NCI-H2196 treated with DMSO at 0.1 percent for 48 hours (cell line): Measurements from ENCODE around the gene SRC.

ENCODE experiments used
- DNase-seq: peaks from one replicate; lab custom pipeline; 2025; ENCODE audit not compliant: unreplicated experiment; lab: John Stamatoyannopoulos, UW

SRC gene

GRCh38 chr20:37345339-37346235 lies at the start of gene SRC:
Gene SRC (plus strand): TSS chr20:37346140. CDS start chr20:37384154, 38,014 bp downstream.
- DNase-seq = peak; percentile 37

GRCh38 chr20:37296371-37296770 lies 49.6 kb upstream of the SRC start:
- DNase-seq = no peak

GRCh38 chr20:37297066-37297736 lies 48.7 kb upstream of the SRC start:
- DNase-seq = no peak

- no peak for DNase-seq
Measured at GRCh38 chr20:37298190-37298939, 47.6 kb upstream of the SRC start.

- DNase-seq = no peak
Measured at GRCh38 chr20:37299718-37300528, 46.0 kb upstream of the SRC start.

GRCh38 chr20:37301120-37301519 lies 44.8 kb upstream of the SRC start:
- DNase-seq = no peak

GRCh38 chr20:37301558-37301957 lies 44.4 kb upstream of the SRC start:
- DNase-seq = no peak

- DNase-seq = no peak
Measured at GRCh38 chr20:37302981-37303380, 43.0 kb upstream of the SRC start.

- DNase-seq = no peak
Measured at GRCh38 chr20:37303637-37304036, 42.3 kb upstream of the SRC start.

- DNase-seq = no peak
Measured at GRCh38 chr20:37305079-37305478, 40.9 kb upstream of the SRC start.

GRCh38 chr20:37305839-37306238 lies 40.1 kb upstream of the SRC start:
- no peak for DNase-seq

- no peak for DNase-seq
Measured at GRCh38 chr20:37308086-37309050, 37.6 kb upstream of the SRC start.

GRCh38 chr20:37309290-37309689 lies 36.6 kb upstream of the SRC start:
- no peak for DNase-seq

- DNase-seq = no peak
Measured at GRCh38 chr20:37309936-37310590, 35.9 kb upstream of the SRC start.

GRCh38 chr20:37310951-37311350 lies 35.0 kb upstream of the SRC start:
- DNase-seq = no peak

- DNase-seq = no peak
Measured at GRCh38 chr20:37311710-37312355, 34.1 kb upstream of the SRC start.

GRCh38 chr20:37313546-37314091 lies 32.3 kb upstream of the SRC start:
- DNase-seq = no peak

GRCh38 chr20:37314099-37314498 lies 31.8 kb upstream of the SRC start:
- no peak for DNase-seq
